Stimulated activated CD8-positive, alpha-beta memory T cell treated with anti-CD3 and anti-CD28 coated beads, Interleukin-12 subunit alpha, Interleukin-12 subunit beta, amount 100 ng/mL, for 4 hours (primary cell): ENCODE results near the gene PTPRN2.

Experiments
- DNase-seq: peaks from one replicate; pipeline ENCODE4 v3.0.0-alpha.2; 2020; ENCODE audit warnings: low read depth

Gene PTPRN2

DNA sequence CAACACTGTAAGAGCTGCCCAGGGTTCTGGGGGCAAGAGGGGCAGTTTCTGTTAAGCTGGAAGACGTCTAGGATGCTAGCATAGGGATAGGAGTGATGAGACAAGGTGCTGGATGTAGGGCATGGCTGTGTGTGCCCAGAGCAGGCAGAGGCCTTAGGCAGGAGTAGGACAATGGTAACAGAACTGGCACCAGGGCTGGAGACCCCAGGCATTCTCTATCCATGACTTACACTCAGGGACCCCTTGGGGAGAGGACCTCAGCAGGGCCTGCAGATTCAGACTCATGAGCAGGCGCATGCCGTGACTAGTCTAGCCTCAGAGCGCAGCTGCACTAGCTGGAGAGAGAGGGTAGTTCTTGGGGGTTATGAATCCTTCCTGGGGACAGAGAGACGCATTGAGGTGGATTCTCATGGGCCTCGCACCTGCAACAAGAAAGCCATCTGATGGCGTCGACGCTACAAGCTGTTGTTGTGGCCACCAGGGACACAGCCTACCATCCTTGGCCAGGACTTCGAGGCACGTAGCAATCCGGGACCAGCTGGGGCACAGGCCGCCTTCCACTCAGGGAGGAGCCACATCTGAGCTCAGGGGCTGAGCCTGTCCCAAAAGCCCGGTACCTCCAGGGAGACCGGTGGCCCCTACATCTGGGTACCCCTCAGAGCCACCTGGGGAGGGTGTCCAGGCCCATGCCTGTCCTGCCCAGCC lies 474.1 kb downstream of the PTPRN2 start:
- DNase-seq: no peak

DNA sequence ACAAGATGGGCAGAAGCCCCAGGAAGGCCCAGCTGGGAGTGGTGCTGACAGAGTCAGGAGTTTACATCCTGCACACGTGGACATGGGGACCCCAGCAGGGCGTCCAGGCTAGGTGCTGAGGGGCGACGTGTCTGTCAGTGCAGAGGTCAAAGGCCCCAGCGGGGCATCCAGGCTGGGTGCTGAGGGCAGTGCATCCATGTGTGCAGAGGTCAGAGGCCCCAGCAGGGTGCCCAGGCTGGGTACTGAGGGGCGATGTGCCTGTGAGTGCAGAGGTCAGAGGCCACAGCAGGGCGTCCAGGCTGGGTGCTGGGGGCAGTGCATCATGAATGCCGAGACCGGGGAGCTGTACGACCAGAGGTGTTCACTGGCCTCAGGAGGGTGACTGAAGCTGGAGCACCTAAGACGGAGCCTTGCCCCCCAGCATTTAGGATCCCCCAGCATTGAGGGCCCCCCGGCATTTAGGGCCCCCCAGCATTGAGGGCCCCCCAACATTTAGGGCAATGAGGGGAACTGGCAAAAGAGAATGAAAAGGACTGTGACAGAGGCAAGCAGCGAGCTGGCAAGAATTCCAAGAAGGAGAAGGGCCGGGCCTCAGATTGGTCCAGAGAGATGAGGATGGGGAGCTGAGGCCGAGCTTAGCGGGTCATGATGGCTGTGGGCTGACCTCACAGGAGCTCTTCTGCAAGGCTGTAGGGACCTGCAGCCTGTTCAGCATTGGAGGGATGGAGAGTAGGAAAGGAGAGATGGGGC lies 474.9 kb downstream of the PTPRN2 start:
- DNase-seq: no peak

DNA sequence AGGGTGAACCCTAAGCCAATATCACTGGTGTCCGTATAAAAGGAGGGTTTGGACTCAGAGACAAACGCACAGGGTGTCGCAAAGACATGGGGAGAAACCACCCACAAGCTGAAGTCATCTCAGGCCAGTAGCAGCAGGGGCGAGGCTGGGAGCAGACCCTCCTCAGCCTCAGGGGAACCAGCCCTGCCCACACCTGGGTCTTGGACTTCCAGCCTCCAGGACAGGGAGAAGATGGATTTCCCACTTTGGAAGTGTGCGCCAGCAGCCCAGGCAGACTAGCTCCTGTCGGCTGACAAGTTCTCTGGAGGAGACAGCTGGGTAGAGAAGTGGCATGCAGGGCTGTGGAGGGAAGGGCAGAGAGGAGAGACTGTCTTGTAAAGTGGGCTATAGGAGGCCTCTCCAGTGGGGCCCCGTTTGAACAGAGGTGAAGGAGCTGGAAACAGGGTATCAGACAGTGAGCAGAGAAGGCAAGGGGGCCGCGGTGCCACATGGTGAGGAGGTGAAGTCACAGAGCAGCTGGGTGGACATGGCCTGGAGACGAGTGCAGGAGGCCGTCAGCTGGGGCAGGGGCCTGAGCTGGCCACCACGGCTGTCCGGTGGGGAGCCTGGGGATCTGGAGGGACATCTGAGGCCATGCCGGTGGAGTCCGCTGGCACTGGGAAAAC lies 475.6 kb downstream of the PTPRN2 start:
- DNase-seq: no peak

DNA sequence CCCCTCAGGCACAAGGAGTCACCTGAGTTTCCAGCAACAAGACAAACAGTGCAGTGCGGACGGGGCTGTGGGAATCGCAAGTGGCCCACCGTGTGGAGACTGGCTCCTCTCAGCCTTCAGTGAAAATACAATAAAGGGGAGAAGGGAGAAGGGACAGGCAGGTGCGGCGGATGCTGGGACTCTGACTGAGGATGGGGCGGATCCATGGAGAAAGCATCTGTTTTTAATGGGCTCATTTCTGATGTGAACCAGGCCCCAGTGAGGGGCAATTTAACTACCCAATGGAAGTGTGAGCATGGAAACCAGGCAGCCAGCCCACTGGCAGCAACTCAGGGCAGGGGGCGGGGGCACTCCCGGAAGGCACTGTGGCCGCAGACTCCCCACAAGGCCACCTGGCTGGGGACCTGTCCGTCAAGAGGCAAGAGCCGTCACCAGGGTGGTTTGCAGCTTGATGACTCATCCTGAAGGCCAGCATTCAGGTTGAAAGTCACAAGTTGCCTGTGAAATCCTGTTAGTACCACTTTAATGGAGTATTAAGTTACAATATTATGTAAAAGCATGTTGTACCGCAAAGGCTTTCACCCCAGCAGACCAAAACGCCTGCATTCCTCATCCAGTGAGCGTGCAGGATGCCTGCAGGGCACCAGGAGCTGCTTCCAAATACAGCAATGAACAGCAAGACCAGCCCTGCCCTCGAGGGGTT lies 476.4 kb downstream of the PTPRN2 start:
- no peak for DNase-seq

DNA sequence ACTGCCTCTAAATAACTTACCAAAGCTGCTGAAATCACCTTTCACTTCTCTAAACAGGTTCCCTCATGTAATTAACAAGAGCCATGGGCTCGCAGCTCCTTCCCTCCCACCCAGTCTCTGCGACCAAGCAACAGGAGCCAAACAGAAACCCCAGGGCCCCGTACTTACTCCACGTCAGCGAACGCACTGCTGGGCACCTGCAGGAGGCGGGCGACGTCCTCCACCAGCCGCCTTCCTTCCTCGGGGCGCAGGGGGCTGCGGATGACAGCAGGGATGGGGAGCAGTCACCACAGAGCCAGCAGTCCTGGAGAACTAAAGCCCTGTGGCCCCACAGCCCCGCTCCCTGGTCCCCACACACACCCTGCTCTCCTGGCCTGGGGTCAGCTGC lies 477.0 kb downstream of the PTPRN2 start:
- DNase-seq: no peak

DNA sequence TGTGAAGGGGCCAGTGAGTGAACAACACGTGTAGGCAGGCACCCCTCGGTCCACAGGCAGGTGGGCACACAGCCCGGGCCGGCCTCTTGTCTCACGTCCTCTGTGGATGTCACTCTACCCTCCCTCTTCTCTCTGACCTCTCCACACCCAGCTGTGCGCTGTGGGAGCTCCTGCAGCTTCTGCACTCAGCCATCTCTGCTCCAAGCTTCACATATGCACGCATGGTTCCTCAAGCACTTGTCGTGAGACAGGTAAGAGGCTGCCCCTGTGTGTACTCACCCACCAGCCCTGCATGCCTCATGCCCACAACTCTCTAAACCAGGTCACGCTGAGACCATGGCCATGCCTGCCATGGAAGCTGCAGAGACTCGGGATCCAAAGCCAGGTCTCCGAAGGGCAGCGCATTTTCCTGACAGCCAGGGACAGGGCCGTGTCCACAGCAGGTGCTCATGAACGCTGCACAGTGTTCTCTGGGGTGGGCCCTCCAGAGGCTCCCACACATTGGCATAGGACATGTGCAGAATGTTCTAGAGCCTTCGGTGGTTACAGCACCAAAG lies 477.5 kb downstream of the PTPRN2 start:
- DNase-seq: no peak

DNA sequence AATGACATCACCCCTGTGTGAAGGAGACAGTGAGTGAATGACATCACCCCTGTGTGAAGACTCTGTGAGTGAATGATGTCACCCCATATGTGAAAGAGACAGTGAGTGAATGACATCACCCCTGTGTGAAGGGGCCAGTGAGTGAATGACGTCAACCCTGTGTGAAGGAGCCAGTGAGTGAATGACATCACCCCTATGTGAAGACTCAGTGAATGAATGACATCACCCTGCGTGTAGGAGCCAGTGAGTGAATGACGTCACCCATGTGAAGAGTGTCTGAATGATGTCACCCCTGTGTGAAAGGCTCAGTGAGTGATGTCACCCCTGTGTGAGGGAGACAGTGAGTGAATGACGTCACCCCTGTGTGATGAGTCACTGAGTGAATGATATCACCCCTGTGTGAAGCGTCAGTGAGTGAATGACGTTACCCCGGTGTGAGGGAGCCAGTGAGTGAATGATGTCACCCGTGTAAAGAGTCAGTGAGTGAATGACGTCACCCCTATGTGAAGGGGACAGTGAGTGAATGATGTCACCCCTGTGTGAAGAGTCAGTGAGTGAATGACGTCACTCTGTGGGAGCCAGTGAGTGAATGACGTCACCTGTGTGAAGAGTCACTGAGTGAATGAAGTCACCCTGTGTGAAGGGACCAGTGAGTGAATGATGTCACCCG lies 478.1 kb downstream of the PTPRN2 start:
- DNase-seq: no peak

DNA sequence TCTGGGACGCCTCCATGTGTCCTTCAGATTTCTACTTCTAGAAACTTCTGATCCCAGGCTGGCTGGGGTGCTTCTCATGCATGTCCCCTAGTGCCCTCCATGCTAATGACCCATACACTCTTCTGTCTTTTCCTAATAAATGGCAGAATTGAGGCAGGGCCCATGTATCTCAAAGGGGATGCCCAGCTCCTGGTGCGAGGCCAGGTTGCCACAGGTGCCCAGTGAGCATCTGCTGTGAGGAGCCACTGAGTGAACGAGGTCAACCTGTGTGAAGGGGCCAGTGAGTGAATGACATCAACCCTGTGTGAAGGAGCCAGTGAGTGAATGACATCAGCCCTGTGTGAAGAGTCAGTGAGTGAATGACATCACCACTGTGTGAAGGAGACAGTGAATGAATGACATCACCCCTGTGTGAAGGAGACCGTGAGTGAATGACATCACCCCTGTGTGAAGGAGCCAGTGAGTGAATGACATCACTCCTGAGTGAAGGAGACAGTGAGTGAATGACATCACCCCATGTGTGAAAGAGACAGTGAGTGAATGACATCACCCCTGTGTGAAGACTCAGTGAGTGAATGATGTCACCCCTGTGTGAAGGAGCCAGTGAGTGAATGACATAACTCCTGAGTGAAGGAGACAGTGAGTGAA lies 478.9 kb downstream of the PTPRN2 start:
- DNase-seq: no peak

DNA sequence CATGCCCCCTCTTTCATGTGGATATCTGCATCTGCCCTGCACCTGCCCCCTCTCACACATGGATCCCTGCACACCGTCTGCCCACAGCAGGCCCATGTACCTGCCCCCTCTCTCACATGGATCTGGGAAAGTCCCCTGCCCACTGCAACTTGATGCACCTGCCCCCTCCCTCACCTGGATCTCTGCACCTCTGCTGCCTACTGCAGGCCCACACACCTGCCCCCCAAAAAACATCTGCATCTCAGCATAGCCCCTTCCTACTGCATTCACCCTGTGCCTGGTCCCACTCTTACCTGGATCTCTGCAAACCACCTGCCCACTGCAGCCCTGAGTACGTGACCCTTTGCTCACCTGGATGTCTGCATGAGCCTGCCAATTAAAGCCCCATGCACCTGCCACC lies 479.8 kb downstream of the PTPRN2 start:
- DNase-seq: no peak

DNA sequence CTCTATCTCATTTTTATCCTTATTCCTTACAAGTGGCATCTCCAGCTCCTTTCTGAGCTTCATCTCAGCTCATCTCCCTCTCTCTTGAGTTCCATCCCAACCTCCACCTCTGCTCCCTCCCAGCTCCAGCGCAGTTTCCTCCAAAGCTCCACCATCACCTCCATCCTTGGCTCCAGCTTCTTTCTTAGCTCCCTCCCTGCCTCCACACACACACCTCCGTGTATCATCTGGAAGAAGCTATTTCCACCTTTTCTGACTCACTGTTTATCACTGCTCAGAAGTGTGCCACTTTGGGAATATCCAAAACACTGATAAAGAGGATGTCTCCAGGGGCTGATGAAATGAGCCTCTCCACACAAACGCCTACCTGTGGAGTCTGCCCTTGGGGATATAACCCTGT lies 481.4 kb downstream of the PTPRN2 start:
- no peak for DNase-seq

DNA sequence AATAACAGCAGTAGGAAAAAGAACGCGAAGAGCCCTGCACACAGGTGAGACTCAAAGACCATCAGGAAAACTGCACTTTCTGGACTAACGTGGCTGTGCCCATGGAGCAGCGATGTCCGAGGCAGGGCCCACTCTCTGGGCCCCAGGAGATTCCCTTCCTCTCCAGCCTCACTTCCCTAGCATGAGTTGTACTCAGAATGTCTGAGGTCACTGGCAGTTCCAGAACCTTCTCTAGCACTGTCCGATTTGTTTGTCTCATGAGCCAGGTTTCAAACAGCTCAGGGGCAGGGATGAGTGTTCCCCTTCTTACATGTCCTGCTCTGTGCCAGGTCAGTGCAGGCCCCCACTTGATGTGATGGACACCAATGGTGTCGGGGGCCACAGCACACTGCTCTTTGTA lies 484.2 kb downstream of the PTPRN2 start:
- DNase-seq: no peak

DNA sequence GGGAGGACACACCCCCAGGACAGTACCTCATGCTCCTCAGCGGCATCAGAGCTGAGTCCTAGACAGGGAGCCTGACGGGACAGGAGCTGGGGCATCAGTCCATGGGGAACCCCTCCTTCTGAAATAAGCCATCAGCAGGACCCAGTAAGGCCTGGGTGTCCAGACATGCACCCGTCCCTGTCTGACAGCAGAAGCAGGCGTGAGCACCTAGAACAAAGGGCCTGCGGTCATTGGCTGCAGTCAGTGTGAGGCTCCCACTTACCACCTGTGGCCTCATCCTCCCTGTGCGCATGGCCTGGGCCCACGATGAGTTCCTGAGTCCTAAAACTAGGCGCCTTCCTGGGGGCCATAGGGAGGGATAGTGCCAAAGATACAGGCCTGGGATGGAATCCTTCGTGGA lies 484.7 kb downstream of the PTPRN2 start:
- DNase-seq: no peak

DNA sequence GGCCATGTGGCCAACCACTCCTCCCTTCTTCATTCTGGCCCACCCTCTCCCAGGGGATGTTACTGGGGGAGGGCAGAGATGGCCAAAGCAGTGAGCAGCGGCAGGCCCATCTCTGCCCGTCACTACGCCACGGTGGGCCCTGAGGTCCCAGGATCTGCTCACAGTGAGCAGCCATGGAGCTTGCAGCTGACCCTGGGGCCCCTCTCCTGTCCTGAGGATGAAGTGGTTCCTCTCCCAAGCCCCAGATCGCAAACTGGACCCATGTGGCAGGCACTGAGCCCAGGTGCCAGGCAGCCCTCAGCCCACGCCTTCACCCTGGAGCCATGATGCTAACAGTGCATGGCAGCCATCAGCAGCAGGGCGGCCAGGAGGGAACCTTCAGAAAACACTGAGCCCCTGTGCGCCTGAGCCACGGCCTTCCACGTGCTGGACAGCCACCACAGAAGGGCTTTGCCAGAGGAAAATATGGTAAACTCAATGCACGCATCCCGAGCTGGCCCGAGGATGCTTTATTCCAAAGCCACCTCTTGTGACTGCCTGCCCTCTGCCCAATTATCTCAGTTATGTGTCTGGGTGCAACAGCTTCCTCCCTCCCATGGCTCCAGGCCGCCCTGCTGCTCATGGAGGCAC lies 485.7 kb downstream of the PTPRN2 start:
- DNase-seq: no peak

DNA sequence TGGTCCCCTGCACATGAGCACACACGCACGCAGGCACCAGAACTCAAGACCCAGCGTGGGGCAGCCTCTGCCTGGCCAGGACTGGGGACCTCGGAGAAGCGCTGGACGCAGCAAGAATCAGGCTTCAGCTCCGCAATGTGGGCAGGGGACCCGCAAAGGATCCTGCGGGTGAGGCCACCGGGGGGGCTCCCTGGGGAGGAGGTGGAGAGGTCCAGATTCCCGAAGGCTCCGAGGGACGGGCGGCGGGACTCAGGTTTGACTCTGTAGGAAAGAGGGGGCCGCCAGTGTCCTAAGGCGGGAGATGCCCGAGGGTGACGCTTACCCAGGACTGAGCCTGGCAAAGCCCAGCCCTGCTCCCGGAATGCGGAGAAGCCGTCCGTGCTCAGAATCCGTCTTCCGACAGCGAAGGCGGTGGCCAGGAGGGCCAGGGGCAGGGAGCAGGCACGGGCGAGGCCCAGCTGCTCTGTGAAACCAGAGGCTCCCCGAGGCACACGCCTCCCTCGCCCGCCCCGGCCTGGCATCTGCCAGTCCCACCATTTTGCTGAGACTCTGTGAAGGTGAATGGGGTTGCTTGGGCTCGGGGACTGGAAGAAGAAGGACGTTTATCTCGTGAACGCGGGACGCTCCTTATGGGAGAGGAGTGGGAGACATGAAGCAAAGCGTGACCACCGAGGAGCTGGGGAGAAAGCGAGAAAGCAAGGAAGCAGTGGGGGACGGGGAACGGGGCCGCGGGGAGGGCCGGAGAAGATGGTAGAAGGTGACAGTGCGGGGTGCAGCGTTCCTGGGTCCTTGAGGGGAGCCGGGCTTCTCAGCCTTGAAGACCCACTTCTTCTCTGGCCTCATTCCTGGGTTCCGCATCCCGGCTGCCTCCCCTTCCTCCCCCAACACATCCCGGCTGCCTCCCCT lies 489.2 kb downstream of the PTPRN2 start:
- no peak for DNase-seq

DNA sequence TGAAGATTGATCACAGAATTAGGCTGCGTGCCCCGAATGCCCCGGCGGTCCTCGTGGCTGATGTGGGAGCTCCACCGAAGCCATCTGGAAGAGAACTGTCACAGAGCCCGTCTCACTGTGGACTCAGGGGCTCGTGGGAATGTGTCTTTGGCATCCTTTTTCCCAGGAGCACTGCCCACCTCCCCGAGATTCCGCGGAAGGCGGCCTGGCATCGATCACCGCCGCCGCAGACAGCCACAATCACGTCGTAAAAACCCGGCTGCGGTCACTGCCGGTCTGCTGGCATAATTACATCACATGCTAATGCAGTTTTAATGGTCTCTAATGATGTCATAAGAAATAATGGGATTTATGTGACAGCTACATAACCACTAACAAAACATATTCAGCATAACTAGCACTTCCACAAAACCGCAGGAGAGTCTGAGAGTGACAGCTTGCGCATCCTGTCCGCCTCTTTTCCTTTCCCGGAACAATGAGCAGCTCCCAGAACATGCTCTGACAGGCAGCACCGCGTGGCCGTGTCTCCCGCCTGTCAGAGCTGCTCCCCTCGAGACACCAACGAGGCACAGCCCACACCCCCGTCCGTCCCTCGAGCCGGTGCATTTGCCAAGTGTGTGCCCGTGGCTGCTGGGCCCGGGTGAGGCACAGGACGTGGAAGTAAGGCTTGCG lies 490.0 kb downstream of the PTPRN2 start:
- DNase-seq: no peak

DNA sequence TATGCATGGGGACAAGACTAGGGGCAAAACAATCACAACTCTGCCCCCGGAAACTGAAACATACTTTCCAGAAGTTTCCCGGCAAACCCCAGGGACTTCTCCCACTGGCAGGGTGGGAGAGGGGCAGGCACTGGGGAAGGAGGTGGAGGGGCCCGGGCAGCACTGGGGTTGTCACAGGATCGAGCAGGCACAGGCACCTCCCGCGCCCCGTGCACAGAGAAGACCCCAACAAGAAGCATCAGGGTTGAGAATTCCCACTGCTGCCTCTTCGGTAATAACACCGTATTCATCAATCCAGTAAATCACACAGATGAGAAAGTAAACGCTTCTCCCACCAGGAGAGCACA lies 490.5 kb downstream of the PTPRN2 start:
- no peak for DNase-seq

DNA sequence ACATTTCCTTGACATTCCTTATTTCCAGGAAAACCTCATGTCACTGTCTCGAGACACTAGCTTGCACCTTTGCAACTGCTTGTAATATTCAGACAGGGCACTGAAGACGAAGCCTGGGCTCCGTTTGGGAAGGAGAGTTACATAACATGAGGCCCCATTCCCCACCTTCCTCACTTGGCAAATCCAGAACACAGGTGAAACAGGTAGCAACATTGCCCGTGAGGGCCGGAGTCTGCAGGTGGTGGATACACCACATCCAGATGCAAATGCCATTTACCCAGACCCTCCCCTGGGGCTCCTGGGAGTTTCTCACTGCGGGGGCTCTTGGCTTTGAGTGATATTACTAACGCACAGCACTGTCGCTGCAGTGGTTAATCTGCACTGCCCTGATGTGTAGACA lies 491.0 kb downstream of the PTPRN2 start:
- no peak for DNase-seq

DNA sequence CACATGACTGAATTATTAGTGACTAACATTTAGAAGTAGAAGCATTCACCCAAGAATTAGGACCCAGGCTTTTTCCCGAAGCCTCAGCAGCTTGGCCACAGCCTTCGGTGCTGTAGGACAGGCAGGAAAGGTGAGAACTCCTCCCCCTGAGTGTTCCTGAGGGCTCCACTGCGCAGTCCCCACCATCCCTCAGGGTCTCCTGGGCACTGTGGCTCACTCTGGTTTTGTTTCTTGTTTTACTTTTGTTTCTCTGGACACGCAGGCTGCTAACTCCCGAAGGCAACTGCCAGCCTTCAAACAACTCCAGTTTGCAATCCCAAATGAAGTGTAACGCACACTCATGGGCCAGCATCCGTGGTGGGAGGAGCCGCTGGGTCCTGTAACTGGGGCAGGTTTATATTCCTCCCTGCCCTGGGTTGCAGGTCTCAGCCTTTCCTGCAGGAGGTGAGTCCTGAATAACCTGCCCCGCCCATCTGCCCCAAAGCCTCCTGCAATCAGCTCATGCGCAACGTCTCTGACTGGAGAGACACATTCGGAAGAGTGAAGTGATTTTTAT lies 492.9 kb downstream of the PTPRN2 start:
- DNase-seq: no peak

DNA sequence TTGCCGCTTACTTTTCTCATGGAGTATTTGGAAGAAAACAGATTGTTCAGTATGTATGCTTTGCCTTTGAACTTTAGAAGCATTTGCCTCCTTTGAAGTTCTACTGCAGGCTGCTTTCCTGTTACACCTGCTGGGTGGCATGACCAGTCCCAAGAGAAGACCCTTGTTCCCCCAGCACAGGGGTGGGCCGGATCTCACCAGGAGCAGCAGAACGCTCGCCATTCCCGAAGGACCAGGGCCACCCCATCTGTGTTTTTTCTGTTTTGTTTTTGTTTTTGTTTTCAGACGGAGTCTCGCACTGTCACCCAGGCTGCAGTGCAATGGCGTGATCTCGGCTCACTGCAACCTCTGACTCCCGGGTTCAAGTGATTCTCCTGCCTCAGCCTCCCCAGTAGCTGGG lies 493.6 kb downstream of the PTPRN2 start:
- no peak for DNase-seq
